Stimulated activated CD4-positive, alpha-beta T cell treated with anti-CD3 and anti-CD28 coated beads, Interleukin-12 subunit alpha, Interleukin-12 subunit beta, amount 100 ng/mL, for 48 hours (primary cell): ENCODE measurements around the gene NDUFA8.

ENCODE experiments used
- DNase-seq, 3 donors: peaks; one replicate each; pipeline ENCODE4 v3.0.0-alpha.2; 2020; ENCODE audit warnings: low read depth in 2 of 3, low spot score in 1 of 3

The NDUFA8 gene

GRCh38 chr9:122102156-122102555 lies 57.4 kb downstream of the NDUFA8 start:
- no peak for DNase-seq

- DNase-seq: no peak
Measured at GRCh38 chr9:122100756-122101155, 58.8 kb downstream of the NDUFA8 start.

- DNase-seq: peak; percentile 64 to 73 (median 69)
Measured at GRCh38 chr9:122099271-122099869, 60.2 kb downstream of the NDUFA8 start.

- no peak for DNase-seq
Measured at GRCh38 chr9:122097679-122098315, 61.8 kb downstream of the NDUFA8 start.

GRCh38 chr9:122096620-122097415 lies 62.8 kb downstream of the NDUFA8 start:
- no peak for DNase-seq

GRCh38 chr9:122095010-122095767 lies 64.4 kb downstream of the NDUFA8 start:
- peak; percentile 12 to 52 (median 28) for DNase-seq
